Fibroblast of lung (primary cell): ENCODE data around the gene HAUS6. TPM values are rescaled to one million over a fixed set of nuclear protein-coding genes. Genes with fewer than 3 reads are reported as not detected.
"Not testable (repeated sequence)": the region's sequence is repeated elsewhere in the genome, so short reads cannot be mapped to it uniquely, and the experiment has no call there.

ENCODE experiments used
- DNase-seq, 2 donors: peaks; one replicate each; pipeline versions ENCODE4 v3.0.0 to v3.0.0-alpha.2; 2010; ENCODE audit warnings: low read depth in 2 of 2
- H2AFZ ChIP-seq: 2 replicates; pipeline ENCODE4 v1.5.1; 2012; ENCODE audit warnings: low read length, control low read depth, inconsistent platforms
- H3K27ac ChIP-seq: 2 replicates; pipeline ENCODE4 v1.5.1; 2011; ENCODE audit warnings: low read length, control low read depth; ENCODE audit not compliant: insufficient read depth
- H3K27me3 ChIP-seq: 2 replicates; pipeline ENCODE4 v1.5.1; 2011; ENCODE audit warnings: mild to moderate bottlenecking, low read length; ENCODE audit not compliant: control insufficient read depth, insufficient read depth
- H3K36me3 ChIP-seq: 2 replicates; pipeline ENCODE4 v1.5.1; 2011; ENCODE audit warnings: low read length; ENCODE audit not compliant: control insufficient read depth, insufficient read depth
- H3K4me1 ChIP-seq: 2 replicates; pipeline ENCODE4 v1.5.1; 2011; ENCODE audit warnings: low read length; ENCODE audit not compliant: control insufficient read depth, insufficient read depth; ENCODE audit errors: extremely low read depth
- H3K4me2 ChIP-seq: 2 replicates; pipeline ENCODE4 v1.5.1; 2011; ENCODE audit warnings: low read length, control low read depth; ENCODE audit not compliant: insufficient read depth; ENCODE audit errors: extremely low read depth
- H3K4me3 ChIP-seq, 4 experiments: fragments of 200-600 bp in 1 of 4; sonication (generic) in 1 of 4; replicated peaks in 1 of 4; 2 replicates each; pipeline ENCODE4 v1.5.1; 2011 to 2016; ENCODE audit warnings: low read length in 4 of 4, low read depth in 3 of 4, mild to moderate bottlenecking in 3 of 4, control low read depth in 2 of 4, inconsistent platforms in 1 of 4, mixed read lengths in 1 of 4; ENCODE audit not compliant: insufficient read depth in 1 of 4; ENCODE audit errors: control extremely low read depth in 1 of 4
- H3K79me2 ChIP-seq: 2 replicates; pipeline ENCODE4 v1.5.1; 2012; ENCODE audit warnings: mild to moderate bottlenecking, low read length, inconsistent platforms; ENCODE audit not compliant: control insufficient read depth, insufficient read depth
- H3K9ac ChIP-seq: 2 replicates; pipeline ENCODE4 v1.5.1; 2011; ENCODE audit warnings: mild to moderate bottlenecking, low read length, control low read depth; ENCODE audit not compliant: insufficient read depth
- H3K9me3 ChIP-seq: 2 replicates; pipeline ENCODE4 v1.5.1; 2012; ENCODE audit warnings: low read depth, low read length; ENCODE audit not compliant: control insufficient read depth, insufficient read depth
- H4K20me1 ChIP-seq: 2 replicates; pipeline ENCODE4 v1.5.1; 2011; ENCODE audit warnings: low read length; ENCODE audit not compliant: control insufficient read depth, insufficient read depth; ENCODE audit errors: extremely low read depth
- EZH2 ChIP-seq: IDR thresholded peaks from 2 replicates; pipeline ENCODE4 v1.5.1; 2012; ENCODE audit warnings: low read length, control low read depth, mild to moderate bottlenecking; ENCODE audit errors: missing control alignments
- polyA minus RNA-seq: library from RNA; depleted of rRNA, polyadenylated mRNA; stranded (reverse); fragments of >200 nt; gene quantifications from 2 replicates; pipeline ENCODE4 v1.2.3, GENCODE V29; 2011; ENCODE audit warnings: low replicate concordance
- polyA plus RNA-seq, 2 donors: library from polyadenylated mRNA; depleted of rRNA in 1 of 2; stranded (reverse) in 1 of 2; unstranded in 1 of 2; fragments of >200 nt; gene quantifications; 2 replicates each; pipeline ENCODE4 v1.2.1, GENCODE V29; 2011 to 2012; ENCODE audit warnings: missing spikeins in 1 of 2
- total RNA-seq: library from RNA; depleted of rRNA; stranded (reverse); fragments of >200 nt; gene quantifications from 2 replicates; pipeline ENCODE4 v1.2.1, GENCODE V29; 2014
- TF ChIP-seq, protein P1 (sequence below), 2 donors: IDR thresholded peaks in 1 of 2; conservative IDR thresholded peaks in 1 of 2; 1 replicate in 1 of 2; 2 replicates in 1 of 2; pipeline ENCODE4 v1.5.1; 2011 to 2012; ENCODE audit warnings: low read length in 2 of 2, control low read depth in 1 of 2, inconsistent platforms in 1 of 2, low read depth in 1 of 2, mild to moderate bottlenecking in 1 of 2

HAUS6 gene, protein sequence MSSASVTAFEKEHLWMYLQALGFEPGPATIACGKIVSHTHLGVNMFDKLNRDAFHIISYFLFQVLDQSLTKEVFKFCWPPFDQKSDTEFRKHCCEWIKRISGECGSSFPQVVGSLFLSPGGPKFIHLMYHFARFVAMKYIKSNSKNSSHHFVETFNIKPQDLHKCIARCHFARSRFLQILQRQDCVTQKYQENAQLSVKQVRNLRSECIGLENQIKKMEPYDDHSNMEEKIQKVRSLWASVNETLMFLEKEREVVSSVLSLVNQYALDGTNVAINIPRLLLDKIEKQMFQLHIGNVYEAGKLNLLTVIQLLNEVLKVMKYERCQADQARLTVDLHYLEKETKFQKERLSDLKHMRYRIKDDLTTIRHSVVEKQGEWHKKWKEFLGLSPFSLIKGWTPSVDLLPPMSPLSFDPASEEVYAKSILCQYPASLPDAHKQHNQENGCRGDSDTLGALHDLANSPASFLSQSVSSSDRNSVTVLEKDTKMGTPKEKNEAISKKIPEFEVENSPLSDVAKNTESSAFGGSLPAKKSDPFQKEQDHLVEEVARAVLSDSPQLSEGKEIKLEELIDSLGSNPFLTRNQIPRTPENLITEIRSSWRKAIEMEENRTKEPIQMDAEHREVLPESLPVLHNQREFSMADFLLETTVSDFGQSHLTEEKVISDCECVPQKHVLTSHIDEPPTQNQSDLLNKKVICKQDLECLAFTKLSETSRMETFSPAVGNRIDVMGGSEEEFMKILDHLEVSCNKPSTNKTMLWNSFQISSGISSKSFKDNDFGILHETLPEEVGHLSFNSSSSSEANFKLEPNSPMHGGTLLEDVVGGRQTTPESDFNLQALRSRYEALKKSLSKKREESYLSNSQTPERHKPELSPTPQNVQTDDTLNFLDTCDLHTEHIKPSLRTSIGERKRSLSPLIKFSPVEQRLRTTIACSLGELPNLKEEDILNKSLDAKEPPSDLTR
- total RNA-seq (11.6 and 15.4 TPM in 2 replicates), polyA plus RNA-seq (9.6 and 12.1 TPM in 2 replicates), polyA minus RNA-seq (1.2 and 1.7 TPM in 2 replicates)
- polyA plus RNA-seq (2012): 6.7 and 9.0 TPM in 2 replicates

DNA sequence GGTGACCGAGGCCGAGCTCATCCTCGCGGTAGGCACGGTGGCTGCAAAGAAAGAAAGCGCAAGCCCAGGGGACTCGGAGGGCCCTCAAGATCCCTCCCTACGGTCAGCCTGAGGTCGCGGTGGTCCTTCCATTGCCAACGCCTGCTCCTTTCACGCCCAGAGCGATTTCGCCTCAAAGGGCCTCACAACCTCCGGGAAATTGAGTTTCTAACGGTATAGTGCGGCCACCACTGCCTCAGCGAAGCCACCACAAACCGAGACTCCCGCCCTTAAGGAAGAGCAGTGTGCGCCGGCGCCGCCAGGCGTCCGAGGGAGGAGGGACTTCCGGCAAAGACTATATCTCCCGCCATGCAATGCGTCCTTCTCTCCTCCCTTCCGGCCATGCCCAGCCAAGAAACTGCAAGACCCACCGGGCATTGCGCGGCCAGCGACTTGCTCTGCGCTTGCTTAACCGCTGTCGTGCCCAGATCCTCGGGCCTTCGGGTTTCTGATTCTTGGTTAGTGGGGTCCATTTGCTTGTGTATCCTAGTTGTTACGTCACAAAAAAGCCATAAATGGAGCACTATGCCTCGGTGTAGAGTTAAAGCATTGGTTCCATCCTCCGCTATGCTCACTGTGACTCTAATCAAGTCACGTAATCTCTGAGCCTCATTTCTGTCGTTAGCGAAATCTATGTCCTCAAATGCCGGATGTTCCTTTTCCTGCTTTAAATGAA lies at the start of gene HAUS6:
TSS of gene HAUS6 (minus strand) at position 274 of the 715 bp plus-strand sequence. CDS start at position 21, 253 bp downstream.
- Histone ChIP-seq H3K36me3 (no peaks in the 10 kb centered on the region), H3K4me1 (no peaks in the 10 kb centered on the region), H4K20me1 (no peaks in the 10 kb centered on the region), H2AFZ (peak within 1 kb of the TSS; percentile 97), H3K9ac (peak within 1 kb of the TSS; percentile 57), H3K27me3 (no peaks in the 10 kb centered on the region), H3K79me2 (peaks cover 33% of the 10 kb centered on the region), H3K4me3 (peak within 1 kb of the TSS; percentile 58 to 94 (median 74)), H3K27ac (peak within 1 kb of the TSS; percentile 78), H3K9me3 (no peaks in the 10 kb centered on the region), H3K4me2 (peak within 1 kb of the TSS; percentile 87)
- no peak for TF ChIP-seq EZH2
- TF ChIP-seq, protein P1, sequence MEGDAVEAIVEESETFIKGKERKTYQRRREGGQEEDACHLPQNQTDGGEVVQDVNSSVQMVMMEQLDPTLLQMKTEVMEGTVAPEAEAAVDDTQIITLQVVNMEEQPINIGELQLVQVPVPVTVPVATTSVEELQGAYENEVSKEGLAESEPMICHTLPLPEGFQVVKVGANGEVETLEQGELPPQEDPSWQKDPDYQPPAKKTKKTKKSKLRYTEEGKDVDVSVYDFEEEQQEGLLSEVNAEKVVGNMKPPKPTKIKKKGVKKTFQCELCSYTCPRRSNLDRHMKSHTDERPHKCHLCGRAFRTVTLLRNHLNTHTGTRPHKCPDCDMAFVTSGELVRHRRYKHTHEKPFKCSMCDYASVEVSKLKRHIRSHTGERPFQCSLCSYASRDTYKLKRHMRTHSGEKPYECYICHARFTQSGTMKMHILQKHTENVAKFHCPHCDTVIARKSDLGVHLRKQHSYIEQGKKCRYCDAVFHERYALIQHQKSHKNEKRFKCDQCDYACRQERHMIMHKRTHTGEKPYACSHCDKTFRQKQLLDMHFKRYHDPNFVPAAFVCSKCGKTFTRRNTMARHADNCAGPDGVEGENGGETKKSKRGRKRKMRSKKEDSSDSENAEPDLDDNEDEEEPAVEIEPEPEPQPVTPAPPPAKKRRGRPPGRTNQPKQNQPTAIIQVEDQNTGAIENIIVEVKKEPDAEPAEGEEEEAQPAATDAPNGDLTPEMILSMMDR (conservative IDR thresholded peaks at IDR 0.05 in 1 of 2, IDR thresholded peaks at IDR 0.05 in 1 of 2; ENCODE audit: low read depth in 1 of 2, low read length in 2 of 2): peak; percentile 29 to 59
- DNase-seq: peak; percentile 97 to 98

DNA sequence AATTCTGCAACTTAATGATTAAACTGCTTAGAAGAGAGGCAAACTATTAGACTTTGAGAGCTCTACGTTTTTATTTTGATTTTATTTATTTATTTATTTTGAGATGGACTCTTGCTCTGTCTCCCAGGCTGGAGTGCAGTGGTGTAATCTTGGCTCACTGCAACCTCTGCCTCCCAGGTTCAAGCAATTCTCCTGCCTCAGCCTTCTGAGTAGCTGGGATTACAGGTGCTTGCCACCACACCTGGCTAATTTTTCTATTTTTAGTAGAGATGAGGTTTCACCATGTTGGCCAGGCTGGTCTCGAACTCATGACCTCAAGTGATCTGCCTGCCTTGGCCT lies 49.4 kb upstream of the HAUS6 start:
- not testable (repeated sequence) for H2AFZ ChIP-seq, H3K79me2 ChIP-seq, H3K27me3 ChIP-seq, H3K4me1 ChIP-seq, H3K4me3 ChIP-seq, H3K9ac ChIP-seq, DNase-seq, H3K27ac ChIP-seq, H3K36me3 ChIP-seq, H3K4me2 ChIP-seq, H4K20me1 ChIP-seq, H3K9me3 ChIP-seq

DNA sequence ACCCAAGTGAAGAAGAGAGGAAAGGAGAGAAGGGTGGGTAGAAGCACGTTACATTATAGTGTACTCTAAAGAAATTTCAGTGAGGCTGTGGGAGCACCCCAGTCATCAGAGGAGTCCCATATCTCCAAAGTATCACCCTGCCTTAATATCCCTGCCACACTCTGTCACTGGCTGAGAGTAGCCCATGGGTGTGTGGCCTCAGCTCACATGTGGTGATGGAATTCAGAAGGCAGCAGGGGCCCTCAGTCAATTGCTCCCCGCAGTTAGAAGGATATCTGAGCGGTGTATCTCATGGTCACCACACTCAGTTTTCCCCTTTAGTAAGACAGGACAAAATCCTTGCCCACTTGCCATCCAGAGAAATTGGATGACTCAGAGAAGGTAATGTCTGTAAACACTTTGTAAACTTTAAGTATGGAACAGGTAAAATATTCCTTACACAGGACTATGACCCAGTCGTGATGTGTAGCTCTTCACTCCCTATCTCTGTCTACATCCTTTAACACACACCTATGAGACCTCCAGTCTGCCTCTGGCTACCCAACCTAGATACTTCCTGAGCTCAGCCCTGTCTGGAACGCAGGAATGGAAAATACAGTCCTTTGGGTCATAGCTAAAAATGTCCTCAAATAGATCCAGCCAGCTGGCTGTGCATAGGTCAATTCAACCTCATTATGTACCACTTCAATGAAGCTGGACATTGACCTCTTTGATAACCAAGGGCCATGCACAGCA lies 48.9 kb upstream of the HAUS6 start:
- Histone ChIP-seq H3K9ac (no peak overlapping the region), H4K20me1 (no peaks in the 10 kb centered on the region), H3K4me1 (no peaks in the 10 kb centered on the region), H3K27me3 (no peaks in the 10 kb centered on the region), H3K4me2 (no peak overlapping the region), H3K27ac (no peak overlapping the region), H3K4me3 (no peak overlapping the region), H3K36me3 (no peaks in the 10 kb centered on the region), H2AFZ (no peak overlapping the region), H3K79me2 (no peaks in the 10 kb centered on the region), H3K9me3 (no peaks in the 10 kb centered on the region)
- TF ChIP-seq, protein P1 (conservative IDR thresholded peaks at IDR 0.05 in 1 of 2, IDR thresholded peaks at IDR 0.05 in 1 of 2; ENCODE audit: low read depth in 1 of 2, low read length in 2 of 2): no peak
- no peak for TF ChIP-seq EZH2
- DNase-seq: no peak
